Muscle of arm (tissue), 12 donors: ENCODE data around the gene ADGRB2. TPM values are rescaled to one million over a fixed set of nuclear protein-coding genes. Genes with fewer than 3 reads are reported as not detected.

Source experiments
- DNase-seq: peaks from one replicate; pipeline ENCODE4 v3.0.0-alpha.2; 2013
- polyA plus RNA-seq, 12 donors: library from polyadenylated mRNA; unstranded; fragments of 120-200 nt; gene quantifications; one replicate each; pipeline ENCODE4 v1.2.1, GENCODE V29; 2013; ENCODE audit not compliant: insufficient read length in 12 of 12

Gene ADGRB2
- polyA plus RNA-seq, 12 donors = 9.2 to 28.6 (median 13.4) TPM; not detected in 1

DNA sequence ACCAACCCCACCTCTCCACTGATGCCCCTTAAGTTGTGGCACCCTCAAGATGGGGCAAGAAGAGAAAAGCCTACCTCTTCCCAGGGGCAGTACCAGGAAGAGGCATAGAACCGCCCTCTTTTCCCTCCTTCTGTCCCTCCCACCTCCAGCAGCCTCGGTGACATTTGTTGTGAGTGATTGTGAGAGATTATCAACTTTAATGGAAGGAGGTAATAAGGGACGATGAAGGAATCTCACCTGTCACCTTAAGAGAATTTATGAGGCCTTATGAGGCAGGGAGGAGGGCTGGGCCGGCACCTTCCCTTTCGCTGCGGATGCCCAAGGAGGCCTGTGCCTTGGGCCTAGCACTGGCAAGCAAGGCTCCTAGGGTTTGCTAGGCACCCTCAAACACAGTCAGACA, 1.4 kb upstream of the ADGRB2 start:
- DNase-seq = no peak

DNA sequence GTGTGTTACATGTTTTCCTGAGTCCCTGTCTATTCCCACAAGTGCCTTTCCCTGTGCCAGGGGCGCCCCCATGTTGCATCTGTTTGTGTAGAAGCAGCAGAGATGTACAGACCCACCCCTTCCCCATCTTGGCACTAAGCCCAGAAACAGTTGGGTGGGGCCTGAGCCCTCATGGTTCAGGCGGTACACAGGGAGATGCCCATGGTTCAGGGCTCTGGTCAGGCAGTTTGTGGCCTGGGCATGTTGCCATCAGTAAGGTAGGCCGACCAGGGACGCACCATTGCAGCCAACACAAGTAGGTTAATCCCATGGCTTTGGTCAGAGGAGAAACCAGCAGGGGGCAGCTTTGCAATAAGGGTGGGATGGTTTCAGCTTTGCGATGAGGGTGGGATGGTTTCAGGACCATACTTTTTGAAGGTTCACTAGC, 914 bp upstream of the ADGRB2 start:
- no peak for DNase-seq

DNA sequence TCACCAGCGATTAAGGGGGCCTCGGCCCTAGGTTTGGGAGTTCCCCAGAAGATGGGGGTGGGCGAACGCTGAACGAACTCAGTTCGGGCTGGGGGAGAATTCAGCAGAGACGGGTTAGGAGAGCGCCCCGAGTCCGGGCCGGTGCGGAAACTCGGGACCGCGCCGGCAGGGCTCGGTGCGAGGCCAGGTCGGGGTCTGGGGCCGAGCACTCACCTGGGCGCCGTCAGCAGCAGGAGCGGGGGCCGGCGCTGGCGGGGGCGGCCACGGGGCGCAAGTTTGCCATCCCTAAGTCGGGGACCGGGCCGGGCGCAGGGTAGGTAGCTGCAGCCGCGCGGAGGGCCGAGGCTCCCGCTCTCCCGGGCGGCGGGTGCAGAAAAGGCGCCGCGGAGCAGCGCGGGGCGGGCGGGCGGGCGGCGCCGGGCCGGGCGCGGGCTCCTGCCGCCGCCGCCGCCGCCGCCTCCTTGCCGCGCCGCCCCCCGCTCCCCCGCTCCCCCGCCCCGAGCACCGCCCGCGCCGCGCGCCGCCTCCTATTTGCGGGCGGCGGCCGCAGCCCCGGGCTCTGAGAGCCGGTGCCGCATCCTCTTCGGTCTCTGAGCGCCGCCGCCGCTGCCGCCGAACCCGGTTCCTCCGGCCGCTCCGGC, 349 bp downstream of the ADGRB2 start:
- no peak for DNase-seq

DNA sequence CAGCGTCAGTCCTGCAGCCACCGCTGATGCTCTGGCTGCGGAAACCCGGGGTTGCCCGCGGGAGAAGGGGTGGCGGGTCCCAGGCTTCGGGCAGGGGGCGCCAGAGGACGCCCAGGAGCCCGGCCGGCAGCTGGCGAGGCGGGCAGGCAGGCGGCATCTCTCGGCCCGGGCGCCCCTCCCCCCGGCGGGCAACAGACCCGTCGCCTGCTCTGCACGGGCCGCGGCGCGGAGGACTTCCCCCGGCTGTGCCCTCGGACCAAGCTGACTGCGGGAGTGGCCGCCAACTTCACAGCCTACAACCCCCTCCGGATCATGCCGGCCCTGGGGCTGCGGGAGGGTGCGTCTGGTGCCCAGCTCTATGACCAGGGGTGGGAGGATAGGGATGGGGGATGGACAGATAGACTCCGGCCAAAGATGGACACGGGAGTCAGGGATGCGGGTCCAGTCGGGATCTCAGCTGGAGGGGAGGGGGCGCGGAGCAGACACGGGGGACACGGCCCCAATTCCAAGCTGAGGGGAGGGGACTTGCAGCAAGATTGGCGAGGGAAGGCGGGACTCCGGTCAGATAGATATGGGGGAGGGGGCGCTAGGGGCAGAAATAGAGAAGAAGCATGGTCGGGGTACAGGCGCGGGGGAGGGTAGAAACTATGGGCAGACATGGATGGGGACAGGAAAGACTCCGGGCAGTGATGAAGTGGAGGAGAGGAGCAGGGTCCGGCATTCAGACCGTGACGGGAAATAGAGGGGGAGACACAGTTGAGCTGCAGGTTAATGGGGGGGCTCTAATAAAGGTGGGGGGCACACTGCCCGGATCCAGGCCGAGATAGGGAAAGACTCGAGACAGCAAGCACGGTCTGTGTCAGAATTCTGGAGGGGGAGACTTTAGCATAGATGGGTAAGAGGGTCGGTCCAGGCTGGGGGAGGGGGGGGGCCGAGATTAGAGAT, 1.1 kb downstream of the ADGRB2 start:
- DNase-seq = no peak

- no peak for DNase-seq
Observed at GRCh38 chr1:31762323-31762722, 1.8 kb downstream of the ADGRB2 start.

DNA sequence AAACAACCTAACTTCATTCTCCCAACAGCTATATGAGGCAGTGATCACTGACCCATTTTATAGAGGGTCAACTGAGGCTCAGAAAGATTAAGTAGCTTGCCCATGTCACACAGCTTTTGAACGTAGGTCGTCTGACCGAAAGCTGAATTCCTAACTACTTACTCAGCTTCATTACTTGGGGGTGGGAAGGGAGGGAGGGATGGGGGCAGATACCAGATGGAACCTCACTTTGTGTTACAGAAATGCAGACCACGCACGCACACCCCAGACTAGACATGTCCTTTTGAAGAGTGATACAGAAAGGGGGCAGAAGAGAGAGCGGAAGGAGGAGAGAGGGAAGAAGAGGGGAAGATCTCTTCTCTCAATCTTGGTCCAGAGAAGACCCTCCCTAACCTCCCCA, 2.3 kb downstream of the ADGRB2 start:
- no peak for DNase-seq

- no peak for DNase-seq
Observed at GRCh38 chr1:31760471-31761470, 3.4 kb downstream of the ADGRB2 start.

- no peak for DNase-seq
Observed at GRCh38 chr1:31759298-31760023, 4.7 kb downstream of the ADGRB2 start.

DNA sequence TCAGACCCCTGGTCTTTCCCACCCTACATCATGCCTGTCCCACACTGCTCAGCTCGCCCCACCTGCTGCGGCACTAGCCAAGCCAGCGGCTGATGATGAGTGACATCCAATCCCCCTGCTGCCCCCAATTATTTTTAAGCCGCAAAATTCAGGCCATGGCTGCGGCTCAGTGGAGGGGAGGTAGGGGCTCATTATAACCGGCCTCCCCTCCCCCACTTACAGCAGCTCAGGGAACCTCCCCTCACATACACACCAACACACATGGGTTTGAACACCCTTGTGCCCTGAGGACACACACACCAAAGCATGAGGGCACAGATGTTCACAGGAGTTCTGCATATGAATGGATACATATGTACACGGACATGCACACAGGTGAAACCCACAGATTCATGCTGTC, 5.3 kb downstream of the ADGRB2 start:
- no peak for DNase-seq

GRCh38 chr1:31757989-31758388, 6.2 kb downstream of the ADGRB2 start:
- no peak for DNase-seq

DNA sequence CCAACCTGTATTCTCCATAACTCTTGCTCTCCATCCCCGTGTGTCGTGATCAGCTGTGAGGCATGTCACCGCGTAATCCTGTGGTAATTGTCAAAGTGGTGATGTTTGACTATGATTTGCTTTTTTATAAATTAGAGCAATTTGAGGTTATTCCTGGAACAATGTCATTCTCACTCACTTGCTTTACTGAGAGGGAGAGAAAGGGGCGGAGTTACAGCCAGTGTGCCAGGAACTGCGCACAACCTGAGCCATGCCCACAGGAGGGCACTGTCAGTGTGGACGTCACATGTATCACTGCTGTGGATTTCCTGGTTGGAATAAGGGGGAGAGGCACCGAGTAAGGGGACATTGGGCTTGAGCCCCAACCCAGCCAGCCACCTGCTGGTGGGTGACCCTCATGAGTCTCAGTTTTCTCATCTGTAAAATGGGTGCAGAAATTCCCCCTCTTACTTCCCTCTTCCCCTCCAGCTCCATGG, 6.9 kb downstream of the ADGRB2 start:
- DNase-seq = no peak

- no peak for DNase-seq
Observed at GRCh38 chr1:31756578-31756977, 7.6 kb downstream of the ADGRB2 start.

- DNase-seq = no peak
Observed at GRCh38 chr1:31755850-31756492, 8.2 kb downstream of the ADGRB2 start.

DNA sequence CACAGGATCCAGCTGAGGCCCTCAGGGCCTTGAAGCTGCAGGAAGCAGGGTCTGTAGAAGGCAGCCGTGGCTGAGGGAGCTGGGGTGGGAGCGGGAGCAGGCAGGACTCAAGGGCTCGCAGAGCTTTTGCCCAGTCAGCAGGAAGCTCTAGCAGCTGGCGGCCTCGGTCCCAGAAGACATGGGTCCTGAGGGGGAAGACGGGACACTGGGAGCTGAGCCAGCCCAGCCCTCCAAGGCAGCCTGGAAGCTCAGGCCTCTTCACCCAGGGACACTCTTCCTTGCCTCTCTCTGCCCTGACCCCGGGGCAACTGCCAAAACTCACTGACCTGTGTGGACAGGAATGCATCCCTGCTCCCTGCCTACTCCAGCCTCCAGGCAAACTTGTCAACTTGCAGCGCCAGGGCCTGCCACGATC, 8.9 kb downstream of the ADGRB2 start:
- no peak for DNase-seq

DNA sequence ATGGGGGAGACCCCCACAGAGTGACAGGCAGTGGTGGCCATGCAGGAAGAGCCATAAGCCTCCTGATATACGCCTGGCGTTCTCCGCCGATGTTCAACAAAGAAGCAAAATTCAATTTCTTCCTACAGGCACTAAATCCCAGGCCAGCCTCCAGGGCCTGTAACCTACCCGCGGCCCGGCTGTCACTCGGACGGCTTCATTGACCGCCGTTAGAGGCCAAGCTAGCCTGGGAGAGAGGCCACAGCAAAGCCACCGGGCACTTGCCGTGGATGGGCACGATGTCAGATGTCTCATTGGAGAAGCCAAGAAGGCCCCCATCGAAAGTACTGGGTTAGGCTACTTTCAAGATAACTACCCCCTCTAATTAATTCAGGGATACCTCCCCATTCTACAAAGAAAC, 9.7 kb downstream of the ADGRB2 start:
- DNase-seq = no peak

- peak; percentile 72 for DNase-seq
Observed at GRCh38 chr1:31753707-31754349, 10.3 kb downstream of the ADGRB2 start.

DNA sequence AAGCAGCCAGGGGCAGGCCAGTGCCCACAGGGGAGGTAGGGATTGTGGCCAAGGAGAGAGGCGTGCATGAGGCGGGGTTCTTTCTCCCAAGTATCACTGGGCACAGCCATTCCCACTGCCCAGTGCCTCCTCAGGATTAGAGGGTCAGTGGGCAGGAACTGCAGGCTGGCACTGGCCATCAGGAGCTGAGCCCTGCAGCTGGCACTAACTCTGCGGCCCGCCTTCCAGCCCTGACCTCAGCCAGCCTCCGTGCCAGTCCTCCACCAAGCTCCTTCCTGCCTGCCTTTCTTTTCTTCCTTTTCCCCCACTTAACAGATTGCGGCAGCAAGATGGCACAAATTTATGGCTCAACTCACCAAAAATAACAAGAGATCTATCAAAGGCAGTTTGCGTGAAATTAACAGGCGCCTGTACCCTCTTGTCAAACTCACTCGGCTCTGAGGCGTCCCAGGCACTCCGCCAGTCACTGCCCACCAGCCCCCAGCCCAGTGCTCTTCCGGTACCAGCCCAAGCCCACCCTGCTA, 11.1 kb downstream of the ADGRB2 start:
- DNase-seq = no peak

- DNase-seq = no peak
Observed at GRCh38 chr1:31752258-31752657, 11.9 kb downstream of the ADGRB2 start.

- no peak for DNase-seq
Observed at GRCh38 chr1:31751822-31752241, 12.3 kb downstream of the ADGRB2 start.
